Osteocyte (in vitro differentiated cells): ENCODE results near the gene CACNA1F. TPM values are rescaled to one million over a fixed set of nuclear protein-coding genes. Genes with fewer than 3 reads are reported as not detected.

Experiments used
- DNase-seq: peaks from one replicate; pipeline ENCODE4 v3.0.0; 2021; ENCODE audit warnings: mixed read lengths; ENCODE audit not compliant: unreplicated experiment; ENCODE audit errors: extremely low spot score
- H3K27ac Mint-ChIP-seq: one replicate; pipeline ENCODE4 v1.8.0; 2021; ENCODE audit warnings: mild to moderate bottlenecking, mixed read lengths; ENCODE audit not compliant: unreplicated experiment
- H3K27me3 Mint-ChIP-seq: one replicate; pipeline ENCODE4 v1.8.0; 2021; ENCODE audit warnings: mixed read lengths; ENCODE audit not compliant: unreplicated experiment
- H3K36me3 Mint-ChIP-seq: one replicate; pipeline ENCODE4 v1.8.0; 2021; ENCODE audit warnings: mixed read lengths; ENCODE audit not compliant: unreplicated experiment
- H3K4me1 Mint-ChIP-seq: one replicate; pipeline ENCODE4 v1.8.0; 2021; ENCODE audit warnings: mixed read lengths; ENCODE audit not compliant: unreplicated experiment
- H3K4me3 Mint-ChIP-seq: one replicate; pipeline ENCODE4 v1.8.0; 2021; ENCODE audit warnings: mild to moderate bottlenecking, moderate library complexity, mixed read lengths; ENCODE audit not compliant: unreplicated experiment
- H3K9me3 Mint-ChIP-seq: one replicate; pipeline ENCODE4 v1.8.0; 2021; ENCODE audit warnings: mixed read lengths; ENCODE audit not compliant: unreplicated experiment
- CTCF ChIP-seq: fragments of 200-600 bp; sonication (generic); IDR thresholded peaks from 2 replicates; pipeline ENCODE4 v1.5.0; 2021; ENCODE audit warnings: antibody characterized with exemption, mild to moderate bottlenecking, moderate library complexity
- total RNA-seq: library from RNA; stranded (reverse); gene quantifications from 2 replicates; pipeline ENCODE4 v1.2.1, GENCODE V29; 2021

Gene CACNA1F
- total RNA-seq, 1 donor from 2014 or later = not detected

GRCh38 chrX:49212861-49213260 is 20.3 kb downstream of the CACNA1F start:
- no peak for TF ChIP-seq CTCF
- Mint-ChIP-seq H3K9me3 (peaks cover 11% of the 10 kb centered on the region), H3K4me3 (no peak overlapping the region), H3K27me3 (no peaks in the 10 kb centered on the region), H3K36me3 (no peaks in the 10 kb centered on the region), H3K27ac (no peak overlapping the region), H3K4me1 (no peaks in the 10 kb centered on the region)
- DNase-seq = no peak

DNA sequence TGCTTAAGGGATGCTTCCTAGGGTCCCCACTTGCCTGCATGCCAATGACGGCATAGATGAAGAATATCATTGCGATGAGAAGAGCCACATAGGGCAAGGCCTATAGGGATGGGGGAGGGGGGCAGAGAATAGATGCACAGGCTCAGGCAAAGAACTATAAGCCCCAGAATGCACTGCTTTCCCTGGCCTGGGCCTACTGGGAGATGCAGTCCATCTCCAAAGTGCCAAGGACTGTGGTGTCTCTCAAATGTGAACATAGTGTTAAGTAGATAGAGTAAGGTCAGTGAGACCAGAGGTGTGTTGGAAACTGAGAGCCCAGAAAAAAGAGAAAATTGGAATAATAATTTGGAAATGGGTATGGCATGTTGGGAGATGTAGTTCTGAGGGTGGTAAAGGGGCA is 20.9 kb downstream of the CACNA1F start:
- TF ChIP-seq CTCF = no peak
- peaks cover 11% of the 10 kb centered on the region for H3K9me3 Mint-ChIP-seq

DNA sequence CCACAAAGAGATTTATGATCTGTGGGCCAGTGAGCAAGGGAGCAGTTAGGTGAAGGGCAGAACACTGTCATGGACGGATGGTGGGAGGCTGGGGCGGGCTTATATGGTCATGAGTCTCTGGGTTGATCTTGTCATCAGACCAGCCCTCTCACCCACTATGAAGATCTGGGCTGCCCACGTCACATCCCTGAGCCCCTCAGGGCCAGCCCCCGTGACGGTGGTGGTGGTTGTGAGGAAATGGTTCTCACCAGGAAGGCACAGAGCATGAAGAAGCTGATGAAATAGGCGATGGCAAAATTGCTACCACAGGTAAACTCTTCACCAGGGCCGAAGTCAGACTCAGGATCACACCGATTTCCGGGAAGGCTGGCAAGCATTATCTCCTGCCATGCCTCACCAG is 22.1 kb downstream of the CACNA1F start:
- H3K36me3 Mint-ChIP-seq = no peaks in the 10 kb centered on the region
- H3K4me1 Mint-ChIP-seq = no peaks in the 10 kb centered on the region
- H3K4me3 Mint-ChIP-seq = no peak overlapping the region
- no peaks in the 10 kb centered on the region for H3K27me3 Mint-ChIP-seq
- H3K9me3 Mint-ChIP-seq = peaks cover 11% of the 10 kb centered on the region
- no peak for DNase-seq
- TF ChIP-seq CTCF = no peak
- no peak overlapping the region for H3K27ac Mint-ChIP-seq

More for the DNA sequence above, 20.9 kb downstream of the CACNA1F start:
- no peak for DNase-seq
- H3K36me3 Mint-ChIP-seq = no peaks in the 10 kb centered on the region
- H3K4me3 Mint-ChIP-seq = no peak overlapping the region
- no peaks in the 10 kb centered on the region for H3K27me3 Mint-ChIP-seq
- no peaks in the 10 kb centered on the region for H3K4me1 Mint-ChIP-seq
- no peak overlapping the region for H3K27ac Mint-ChIP-seq

- Mint-ChIP-seq H3K36me3 (no peaks in the 10 kb centered on the region), H3K4me1 (no peaks in the 10 kb centered on the region), H3K9me3 (peaks cover 11% of the 10 kb centered on the region), H3K27ac (no peak overlapping the region), H3K27me3 (no peaks in the 10 kb centered on the region), H3K4me3 (no peak overlapping the region)
- no peak for TF ChIP-seq CTCF
- no peak for DNase-seq
These were observed 22.7 kb downstream of the CACNA1F start for GRCh38 chrX:49210406-49210805.

- DNase-seq = no peak
- no peak overlapping the region for H3K4me3 Mint-ChIP-seq
- no peak for TF ChIP-seq CTCF
- no peaks in the 10 kb centered on the region for H3K27me3 Mint-ChIP-seq
- no peak overlapping the region for H3K27ac Mint-ChIP-seq
- peaks cover 11% of the 10 kb centered on the region for H3K9me3 Mint-ChIP-seq
- no peaks in the 10 kb centered on the region for H3K4me1 Mint-ChIP-seq
- H3K36me3 Mint-ChIP-seq = no peaks in the 10 kb centered on the region
These were observed 23.5 kb downstream of the CACNA1F start for GRCh38 chrX:49209434-49210251.
